B cell (primary cell): ENCODE data around the gene AUNIP.

ENCODE experiments used
- CTCF ChIP-seq: fragments of 200-600 bp; IDR thresholded peaks from one replicate; pipeline ENCODE4 v1.8.0; 2022; ENCODE audit warnings: antibody characterized with exemption, mild to moderate bottlenecking
- EZH2 ChIP-seq: IDR thresholded peaks from 2 replicates; pipeline ENCODE4 v1.6.1; 2012; ENCODE audit warnings: borderline replicate concordance, low read depth, mild to moderate bottlenecking, moderate library complexity, low read length; ENCODE audit not compliant: insufficient read depth, poor library complexity, severe bottlenecking

GRCh38 chr1:25893116-25893515, 33.9 kb upstream of the AUNIP start:
- TF ChIP-seq CTCF, result no peak
- TF ChIP-seq EZH2, result no peak
